Fibroblast of skin of abdomen (primary cell): ENCODE data around the gene ABCA5.

Experiments used
- DNase-seq: peaks from one replicate; pipeline ENCODE4 v3.0.0-alpha.2; 2013

ABCA5 gene

GRCh38 chr17:69267219-69267618, 59.7 kb downstream of the ABCA5 start:
- DNase-seq = no peak

GRCh38 chr17:69265873-69266272, 61.1 kb downstream of the ABCA5 start:
- no peak for DNase-seq

DNA sequence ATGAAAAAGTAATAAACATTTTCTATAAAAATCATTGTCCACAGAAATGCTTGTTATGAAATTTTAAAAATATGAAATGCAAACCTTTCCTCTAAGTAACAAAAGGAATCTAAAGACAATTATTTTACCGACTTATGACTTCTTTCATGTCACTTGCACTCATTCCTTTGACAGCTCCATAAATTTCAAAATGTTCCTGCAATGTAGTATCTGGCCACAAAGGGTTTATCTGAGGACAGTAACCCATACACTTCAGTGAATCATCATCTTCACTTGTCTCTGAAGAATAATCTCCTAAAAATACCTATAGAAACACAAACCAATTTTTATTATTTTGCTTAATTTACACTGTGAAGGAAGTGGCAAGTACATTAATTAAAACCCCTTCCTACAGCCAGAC, 72.7 kb downstream of the ABCA5 start:
- peak; percentile 23 for DNase-seq

DNA sequence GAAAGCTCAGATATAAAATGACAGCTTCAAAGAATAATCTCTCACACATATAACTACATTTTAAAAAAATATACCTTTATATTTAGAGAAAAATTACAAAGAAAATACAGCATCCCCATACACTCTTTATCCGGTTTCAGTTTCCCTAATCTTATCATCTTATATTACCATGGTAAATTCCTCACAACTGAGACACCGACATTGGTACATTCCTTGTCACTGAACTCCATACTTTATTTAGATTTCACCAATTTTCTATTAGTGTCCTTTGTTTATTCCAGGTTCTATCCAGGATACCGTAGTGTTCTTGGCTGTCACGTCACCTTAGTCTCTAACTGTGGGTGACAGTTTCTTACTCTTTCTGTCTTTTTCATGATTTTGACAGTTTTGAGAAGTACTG, 76.3 kb downstream of the ABCA5 start:
- no peak for DNase-seq

- DNase-seq = peak; percentile 43
These were observed 80.1 kb downstream of the ABCA5 start for GRCh38 chr17:69246726-69247375.

DNA sequence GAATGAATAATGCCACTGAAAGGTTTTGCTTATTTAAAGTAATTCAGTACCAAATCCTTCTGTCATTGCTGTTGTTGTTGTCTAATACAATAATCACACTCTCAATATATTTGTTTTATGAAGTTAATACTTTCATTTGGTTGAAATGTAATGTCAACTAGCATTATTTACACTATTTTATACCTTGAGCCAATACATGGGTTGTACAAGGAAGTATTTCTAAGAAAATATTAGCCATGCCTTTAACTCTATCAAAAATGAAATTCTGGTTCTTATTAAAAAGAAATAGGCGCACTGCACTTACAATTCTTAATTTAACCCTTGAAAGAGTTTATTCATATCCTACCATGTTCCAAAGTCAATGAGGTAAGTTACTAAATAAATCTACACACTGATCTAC, 80.7 kb downstream of the ABCA5 start:
- DNase-seq = no peak

GRCh38 chr17:69245617-69246016, 81.3 kb downstream of the ABCA5 start:
- DNase-seq = no peak

DNA sequence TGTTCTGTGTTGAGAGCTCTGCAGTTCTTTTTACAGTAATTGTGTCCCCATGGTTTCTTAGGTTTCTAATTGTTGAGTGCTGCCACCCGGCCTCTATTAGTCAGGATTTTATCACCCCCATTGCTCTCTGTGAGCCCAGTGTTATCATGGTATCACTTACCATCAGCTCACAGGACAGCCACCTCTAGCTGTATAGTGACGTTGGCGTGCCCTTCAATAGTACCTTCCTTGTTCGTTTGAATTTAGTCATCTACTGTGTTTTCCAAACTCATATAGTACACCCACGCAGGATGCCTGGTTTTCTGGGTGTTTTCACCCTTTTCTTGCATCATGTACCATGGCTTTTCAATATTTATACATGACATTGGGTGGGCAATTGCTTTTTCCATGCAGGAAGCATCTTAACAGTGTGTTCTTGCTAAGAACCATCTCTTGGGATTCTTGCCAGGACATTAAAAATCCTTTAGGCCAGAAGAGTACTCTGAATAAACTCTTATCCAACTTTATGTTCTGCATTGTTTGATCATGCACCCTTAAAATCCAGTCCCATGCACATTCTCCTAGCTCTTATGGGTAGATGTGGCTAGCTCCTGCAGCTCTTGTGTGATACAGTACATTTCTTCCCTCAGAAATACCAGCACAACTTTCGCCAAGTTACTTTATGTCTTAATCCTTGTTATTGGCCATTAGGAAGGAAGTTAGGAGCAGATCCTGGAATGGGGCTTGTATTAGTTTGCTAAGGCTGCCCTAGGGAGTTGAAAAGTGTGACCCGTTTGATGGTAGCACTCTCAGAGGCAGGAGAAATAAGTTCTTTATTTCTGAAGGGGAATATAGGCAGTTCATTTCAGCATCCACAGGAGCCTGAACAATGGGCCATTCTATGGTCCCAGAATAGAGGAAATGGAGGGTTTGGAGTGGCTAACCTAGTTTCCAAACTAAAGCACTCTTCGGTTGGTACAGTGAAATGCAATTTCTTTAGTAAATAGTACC, 87.0 kb downstream of the ABCA5 start:
- no peak for DNase-seq

DNA sequence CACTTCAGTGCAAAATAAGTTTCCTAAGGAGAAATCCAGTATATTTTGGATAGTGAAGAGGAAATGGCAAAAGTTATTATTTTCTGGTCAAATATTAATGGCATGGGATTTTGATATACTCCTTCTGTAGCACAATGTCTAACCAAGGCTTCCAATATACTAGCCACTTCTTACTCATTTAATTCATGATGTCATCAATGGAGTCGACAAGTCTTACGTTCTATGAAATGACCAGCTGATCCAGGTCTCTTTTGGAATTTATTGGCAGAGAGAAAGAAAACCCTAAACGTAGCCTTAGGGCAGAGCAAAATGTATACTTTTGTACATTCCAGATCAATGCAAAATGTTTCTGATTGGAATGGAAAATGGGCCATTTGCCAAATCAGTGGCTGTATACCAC, 90.0 kb downstream of the ABCA5 start:
- DNase-seq = no peak

GRCh38 chr17:69236464-69236863, 90.5 kb downstream of the ABCA5 start:
- no peak for DNase-seq

- peak; percentile 71 for DNase-seq
These were observed 91.4 kb downstream of the ABCA5 start for GRCh38 chr17:69235338-69236058.

GRCh38 chr17:69232650-69233049, 94.3 kb downstream of the ABCA5 start:
- no peak for DNase-seq

DNA sequence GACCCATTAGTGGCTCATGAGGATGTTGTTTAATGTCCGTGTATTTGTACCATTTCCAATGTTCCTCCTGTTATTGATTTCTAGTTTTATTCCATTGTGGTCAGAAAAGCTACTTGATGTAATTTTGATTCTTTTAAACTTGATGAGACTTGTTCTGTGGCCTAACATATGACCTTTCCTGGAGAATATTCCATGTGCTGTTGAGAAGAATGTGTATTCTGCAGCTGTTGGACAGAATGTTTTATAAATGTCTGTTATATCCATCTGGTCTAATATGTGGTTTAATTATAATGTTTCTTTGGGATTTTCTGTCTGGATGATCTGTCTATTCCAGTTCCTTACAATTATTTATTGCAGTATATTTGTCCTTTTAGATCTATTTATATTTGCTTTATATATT, 95.4 kb downstream of the ABCA5 start:
- no peak for DNase-seq

GRCh38 chr17:69230939-69231338, 96.0 kb downstream of the ABCA5 start:
- DNase-seq = no peak

GRCh38 chr17:69228576-69228975, 98.4 kb downstream of the ABCA5 start, which contains the start of gene ABCA10:
TSS of gene ABCA10 (minus strand) at chr17:69228824. CDS start at chr17:69225358, 3,466 bp downstream.
- no peak for DNase-seq

- DNase-seq = no peak
These were observed 98.9 kb downstream of the ABCA5 start for GRCh38 chr17:69228018-69228417.

- DNase-seq = no peak
These were observed 99.4 kb downstream of the ABCA5 start for GRCh38 chr17:69227541-69227940.

DNA sequence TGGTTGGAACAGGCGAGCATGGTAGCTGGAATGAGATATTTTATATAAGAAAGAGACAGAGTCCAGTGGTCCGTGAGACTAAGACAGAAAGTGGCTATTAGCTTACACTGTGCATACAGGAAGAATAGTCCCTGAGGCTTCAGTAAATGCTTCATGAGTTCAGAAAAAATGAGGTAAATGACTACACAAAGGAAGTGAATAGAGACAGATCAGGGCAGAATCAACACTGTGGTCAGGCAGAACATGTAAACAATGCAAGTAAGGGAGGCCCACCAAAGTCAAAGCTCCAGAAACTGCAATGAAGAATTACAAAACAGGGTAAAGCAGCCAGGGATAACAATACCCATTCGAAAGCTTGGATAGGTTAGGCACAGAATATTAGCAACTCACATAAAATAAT, 103.1 kb downstream of the ABCA5 start:
- no peak for DNase-seq

GRCh38 chr17:69222707-69223258, 104.2 kb downstream of the ABCA5 start:
- no peak for DNase-seq

DNA sequence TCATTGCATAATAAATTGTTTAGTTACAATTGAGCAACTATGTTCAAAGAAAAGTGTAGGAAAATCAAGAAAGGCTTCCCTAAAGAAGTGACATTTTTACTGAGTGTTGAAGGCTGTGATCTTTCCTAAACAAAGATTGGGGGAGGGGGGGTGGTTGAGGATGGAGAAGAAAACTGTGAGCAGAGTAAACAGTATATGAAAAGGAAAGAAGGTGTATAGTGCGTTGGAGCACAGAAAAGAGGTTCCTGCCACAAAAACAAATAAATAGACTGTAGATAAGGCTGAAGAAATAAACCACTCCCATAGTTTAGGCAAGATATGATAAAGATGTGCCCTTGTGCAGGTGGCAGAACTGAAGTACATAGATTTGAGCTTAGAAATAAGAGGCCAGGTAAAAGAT, 106.8 kb downstream of the ABCA5 start:
- no peak for DNase-seq

DNA sequence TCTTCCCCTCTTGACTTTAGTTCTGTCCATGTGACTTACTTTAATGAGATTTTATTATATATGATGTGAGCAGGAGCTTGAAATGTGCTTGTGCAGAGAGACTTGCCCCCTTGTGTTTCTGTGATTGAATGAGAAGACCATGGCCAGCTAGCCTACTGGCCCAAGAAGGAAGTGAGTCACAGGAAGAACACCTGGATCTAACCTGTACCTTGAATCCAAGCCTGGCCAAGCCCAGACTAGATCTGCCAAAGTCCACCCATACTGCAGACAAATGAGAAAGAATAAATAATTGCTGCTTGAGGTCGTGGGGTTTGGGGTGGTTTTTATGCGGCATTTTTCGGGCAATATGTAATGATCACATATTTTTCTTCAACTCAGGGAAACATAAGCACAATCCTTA, 107.9 kb downstream of the ABCA5 start:
- DNase-seq = no peak

DNA sequence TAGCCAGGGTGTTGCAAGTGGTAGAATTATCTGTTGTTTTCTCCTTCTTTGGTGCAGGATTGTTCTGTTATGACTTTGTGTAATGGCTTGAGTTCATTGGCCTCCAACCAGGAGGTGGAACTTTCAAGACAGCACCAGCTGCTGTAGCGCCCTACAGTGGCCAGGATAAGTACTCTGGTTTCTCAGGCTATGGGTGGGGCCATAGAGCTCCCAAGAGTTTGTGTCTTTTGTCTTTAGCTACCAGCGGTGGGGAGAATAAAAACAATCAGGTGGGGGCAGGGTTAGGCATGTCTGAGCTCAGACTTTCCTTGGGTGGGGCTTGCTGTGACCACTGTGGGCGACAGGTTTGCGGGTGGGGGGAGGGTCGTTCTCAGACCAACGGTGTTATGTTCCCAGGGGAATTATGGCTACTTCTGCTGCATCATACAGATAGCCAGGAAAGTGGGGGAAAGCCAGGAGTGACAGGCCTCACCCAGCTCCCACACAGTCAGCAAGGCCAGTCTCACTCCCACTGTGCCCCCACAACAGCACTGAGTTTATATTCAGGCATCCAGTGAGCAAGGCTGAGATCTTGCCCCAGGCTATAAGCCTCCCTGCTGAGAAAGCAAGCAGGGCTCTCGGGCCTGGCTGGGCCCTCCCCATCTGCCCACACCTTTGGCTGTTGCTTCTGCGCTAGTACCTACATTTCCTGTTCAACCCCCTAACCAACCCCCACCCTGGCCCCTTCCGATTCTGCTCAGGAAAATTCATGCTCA, 113.7 kb downstream of the ABCA5 start:
- no peak for DNase-seq
